Cerebellar nuclear complex (tissue), 1 donor: ENCODE measurements around the gene LRCH1.

Experiments used
- DNase-seq, 2 experiments: peaks; one replicate each; lab custom pipeline; 2025; lab: John Stamatoyannopoulos, UW

Gene LRCH1

DNA sequence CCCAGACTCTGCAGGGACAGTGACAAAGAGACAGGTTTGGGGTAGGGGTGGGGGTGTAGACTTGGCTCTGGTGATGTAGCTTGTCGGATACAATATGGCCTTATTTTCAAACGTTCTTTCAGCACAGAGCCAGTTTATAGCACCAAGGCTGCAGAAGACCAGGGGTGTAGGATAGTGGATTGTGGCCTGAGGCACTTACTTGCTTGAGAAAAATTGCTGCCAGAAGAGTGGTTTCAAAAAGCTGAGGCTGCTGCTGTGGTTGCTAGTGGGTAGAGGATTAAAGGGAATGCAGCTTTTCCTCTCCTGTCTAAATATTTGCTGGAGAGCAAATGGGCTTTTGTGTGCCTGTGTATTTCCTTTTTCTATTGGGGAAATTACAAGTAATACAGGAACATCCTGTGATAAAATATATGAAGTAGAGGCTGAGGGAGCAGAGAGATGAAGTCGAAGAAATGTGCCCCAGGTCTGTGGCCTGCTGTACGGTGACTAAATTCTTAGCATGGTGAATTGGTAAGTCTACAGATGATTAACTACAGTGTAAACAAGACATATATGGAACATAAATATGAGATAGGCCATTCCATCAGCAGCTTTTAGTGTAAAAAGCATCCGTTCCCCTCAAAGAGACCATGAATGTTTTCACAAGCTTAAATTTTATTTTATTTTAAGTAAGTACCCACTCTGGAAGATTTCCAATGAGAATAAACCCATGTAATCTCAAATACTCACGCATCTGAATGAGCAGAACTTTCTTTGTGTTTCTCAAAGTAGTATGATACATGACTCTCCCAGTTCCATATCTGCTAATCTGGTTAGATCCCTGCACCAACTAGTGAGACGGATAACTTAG, 112.9 kb downstream of the LRCH1 start:
- no peak for DNase-seq

DNA sequence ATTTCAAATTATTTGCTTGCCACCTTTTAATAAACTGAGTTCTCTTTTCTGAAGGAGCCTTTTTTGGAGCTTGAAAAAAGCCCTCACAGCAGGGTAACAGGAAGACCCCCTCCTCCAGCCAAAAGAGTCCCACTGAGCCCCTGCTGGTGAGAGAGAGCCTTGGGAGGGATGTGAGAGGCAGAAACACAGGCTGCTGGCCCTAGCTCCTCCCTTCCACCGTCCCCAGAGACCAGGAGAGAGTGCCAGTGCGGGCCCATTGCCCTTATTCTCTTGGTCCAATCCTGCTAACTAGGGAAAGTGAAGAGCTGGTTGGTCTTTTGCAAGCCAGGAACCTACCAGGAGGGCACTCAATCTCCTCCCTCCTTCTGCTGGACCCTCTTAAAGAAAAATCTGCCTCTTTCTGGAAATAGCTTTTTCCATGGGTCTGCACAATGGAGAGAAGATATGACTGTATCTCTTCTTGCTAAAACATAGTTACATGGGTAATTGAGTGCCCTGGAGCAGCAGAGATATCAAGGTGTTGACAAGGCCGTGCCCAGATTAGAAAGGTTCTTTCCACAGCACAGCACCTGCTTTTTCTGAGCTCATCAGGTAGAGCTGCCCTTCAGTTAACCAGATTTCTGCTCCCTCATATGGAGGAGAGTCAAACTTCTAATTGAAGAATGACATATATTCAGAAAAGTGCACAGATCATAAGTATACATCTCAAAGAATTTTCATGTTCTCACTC, 113.9 kb downstream of the LRCH1 start:
- no peak for DNase-seq

DNA sequence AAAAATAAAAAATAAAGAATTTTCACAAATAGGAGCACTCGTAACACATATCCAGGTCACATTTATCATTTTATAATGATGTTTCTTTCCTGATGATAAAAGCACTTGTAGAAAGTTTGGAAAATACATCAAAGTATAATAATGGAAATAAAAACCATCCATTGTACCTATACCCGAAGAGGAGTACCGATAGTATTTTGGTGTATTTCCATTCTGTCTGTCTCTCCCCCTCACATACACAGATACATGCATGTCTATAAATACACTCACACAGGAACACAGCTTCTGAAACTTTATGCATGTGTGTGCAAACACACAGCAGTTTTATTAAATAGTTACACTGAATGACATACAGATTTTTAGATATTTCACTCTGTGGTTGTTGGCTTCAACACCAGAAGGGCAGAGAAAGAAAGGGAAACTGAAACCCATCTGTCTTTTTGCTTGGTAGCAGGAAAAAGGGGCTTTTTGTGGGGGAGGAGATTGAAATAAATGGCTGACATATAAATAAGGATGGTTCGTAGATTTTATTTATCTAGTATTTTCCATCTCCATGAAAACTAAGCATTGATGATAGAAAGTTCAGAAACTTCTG, 114.8 kb downstream of the LRCH1 start:
- DNase-seq: no peak

DNA sequence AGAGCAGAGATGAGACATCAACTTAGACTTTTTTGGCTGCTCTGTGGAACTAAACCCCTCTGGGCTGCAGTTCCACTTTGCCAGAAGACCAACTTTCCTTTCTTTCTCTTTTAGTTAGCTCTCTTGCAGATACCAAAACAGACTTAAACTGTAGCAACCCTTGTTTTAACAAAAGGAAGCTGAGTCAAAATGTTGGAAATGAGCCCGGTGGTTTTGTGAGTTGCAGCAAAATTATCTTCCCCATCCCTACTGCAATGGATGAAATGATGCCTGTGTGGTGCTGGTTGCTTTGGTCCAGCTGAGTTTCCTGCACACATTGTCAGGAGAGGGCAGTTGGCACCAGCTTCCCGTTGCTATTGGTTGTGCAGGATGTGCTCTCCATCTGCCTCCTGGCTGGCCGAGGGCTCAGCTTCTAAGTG, 115.3 kb downstream of the LRCH1 start:
- DNase-seq: peak; percentile 34 to 80

DNA sequence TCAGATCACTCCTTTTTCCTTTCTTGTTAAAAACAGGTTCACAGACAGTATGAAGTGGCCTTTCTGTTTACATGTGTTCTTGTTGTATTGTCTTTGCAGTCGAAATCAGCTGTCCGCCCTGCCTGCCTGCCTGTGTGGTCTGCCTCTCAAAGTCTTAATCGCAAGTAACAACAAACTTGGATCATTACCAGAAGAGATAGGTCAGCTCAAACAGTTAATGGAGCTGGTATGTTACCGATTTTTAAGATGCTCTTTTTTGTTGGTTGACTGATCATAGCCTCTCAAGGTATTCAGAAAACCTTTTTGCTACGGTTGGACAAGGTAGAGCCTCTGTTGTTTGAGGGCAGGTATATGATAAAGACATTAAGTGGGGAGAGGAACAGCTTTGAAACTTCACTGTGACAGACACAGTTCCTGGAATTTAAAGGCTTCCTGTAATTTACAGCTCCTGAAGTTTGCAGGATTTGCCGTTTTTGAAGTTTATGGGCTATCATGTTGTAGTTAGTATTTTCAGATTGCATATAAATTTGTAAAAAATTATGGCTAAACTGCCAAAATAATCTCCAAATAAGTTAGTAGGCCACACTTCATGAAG, 116.1 kb downstream of the LRCH1 start:
- no peak for DNase-seq

DNA sequence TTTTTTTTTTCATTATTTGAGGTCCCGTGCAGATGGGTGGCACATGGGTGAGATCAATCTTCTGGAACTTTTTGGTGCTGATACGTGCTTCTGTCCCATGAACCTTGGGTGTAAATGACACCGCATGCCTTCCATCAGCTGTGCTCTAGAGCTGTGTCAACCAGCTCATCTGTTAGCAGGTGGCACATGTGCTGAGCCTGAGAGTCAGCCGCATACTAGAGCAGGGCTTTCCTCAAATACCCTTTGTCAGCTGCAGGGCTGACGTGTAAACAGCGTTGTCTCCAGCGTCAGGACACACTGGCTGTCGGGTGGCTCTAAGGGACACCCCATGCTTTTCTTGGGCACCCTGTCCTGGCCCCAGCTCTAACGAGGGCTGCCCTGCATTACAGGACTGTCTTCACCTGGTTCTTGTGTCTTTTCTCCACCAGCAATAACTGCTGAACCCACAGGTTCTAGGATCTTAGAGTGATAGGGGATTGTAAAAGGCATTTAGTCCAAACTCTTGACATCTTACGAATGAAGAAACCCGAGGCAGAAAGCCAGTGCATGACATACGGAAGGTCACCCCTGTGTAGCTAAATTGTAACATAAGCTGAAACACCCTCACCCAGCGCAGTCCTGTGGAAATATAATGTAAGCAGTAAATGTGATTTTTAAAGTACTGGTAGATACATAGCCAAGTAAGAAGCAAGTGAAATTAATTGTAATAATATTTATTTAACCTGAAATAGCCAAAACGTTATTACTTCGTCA, 119.5 kb downstream of the LRCH1 start:
- DNase-seq: no peak

DNA sequence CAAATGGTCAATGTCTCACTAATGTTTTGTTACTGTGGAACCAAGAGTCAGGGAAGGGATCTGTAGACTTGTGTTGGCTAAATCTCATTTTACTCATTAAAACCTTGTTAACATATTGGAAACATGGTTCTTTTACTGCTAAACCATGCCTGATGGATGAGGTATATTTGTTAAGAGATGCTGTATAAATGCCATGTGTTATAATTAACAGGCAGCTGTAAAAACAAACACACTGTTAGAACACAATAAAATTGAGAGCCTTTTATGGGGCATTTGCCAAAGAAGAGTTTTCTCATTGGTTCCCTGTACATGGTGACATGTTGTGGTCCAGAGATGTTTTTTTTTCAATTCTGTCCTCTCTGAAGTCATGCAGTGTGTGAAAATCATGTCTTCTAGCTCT, 122.0 kb downstream of the LRCH1 start:
- DNase-seq: no peak

DNA sequence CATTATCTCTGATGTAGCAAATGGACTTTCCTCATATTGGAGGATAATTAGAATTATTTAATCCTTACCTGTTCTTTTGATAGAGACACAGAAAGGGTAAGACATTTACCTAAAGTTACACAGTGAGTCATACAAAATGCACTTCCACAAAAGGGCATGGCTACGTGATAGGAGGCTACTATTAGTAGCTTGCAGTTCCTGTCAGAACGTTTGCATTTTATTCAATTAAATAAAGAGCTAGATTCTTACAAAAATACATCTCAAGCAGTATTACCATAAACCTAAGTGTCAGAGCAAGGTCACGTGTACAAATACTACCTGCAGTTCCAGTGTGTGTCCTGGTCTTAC, 123.4 kb downstream of the LRCH1 start:
- no peak for DNase-seq

DNA sequence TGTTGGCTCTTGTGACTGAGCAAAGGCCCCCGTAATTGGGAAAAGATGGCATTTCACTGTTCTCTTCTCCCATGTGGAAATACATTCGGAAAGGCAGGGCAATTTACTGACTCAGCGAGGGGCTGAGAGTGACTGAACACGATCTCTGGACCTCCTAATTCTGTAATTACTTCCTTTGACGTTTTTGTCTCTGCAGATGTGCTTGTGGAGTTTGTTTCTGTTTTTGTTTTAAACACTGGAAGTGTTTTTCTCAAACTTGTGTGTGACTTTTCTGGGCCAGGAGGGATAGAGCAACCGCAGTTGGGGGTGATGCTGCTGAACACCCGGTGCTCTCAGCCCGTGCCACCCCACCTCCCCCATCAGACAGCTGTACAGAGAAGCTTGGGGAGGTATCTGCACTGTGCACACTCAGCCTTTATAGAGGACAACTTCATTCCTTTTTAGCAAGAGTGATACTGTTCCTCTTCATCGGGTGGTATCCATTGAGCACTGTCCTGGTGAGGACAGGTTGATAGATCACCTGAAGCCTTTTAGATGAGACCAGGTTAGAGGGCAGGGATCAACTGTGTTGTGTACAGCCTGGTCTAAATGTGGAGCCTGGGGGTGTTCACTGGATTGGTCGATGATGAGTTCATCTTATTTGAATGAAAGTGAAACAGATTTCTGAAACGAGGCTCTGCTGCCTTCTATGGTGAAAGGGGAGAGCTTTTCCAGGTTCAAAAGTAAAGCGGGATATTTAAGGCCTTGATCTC, 126.6 kb downstream of the LRCH1 start:
- no peak for DNase-seq

DNA sequence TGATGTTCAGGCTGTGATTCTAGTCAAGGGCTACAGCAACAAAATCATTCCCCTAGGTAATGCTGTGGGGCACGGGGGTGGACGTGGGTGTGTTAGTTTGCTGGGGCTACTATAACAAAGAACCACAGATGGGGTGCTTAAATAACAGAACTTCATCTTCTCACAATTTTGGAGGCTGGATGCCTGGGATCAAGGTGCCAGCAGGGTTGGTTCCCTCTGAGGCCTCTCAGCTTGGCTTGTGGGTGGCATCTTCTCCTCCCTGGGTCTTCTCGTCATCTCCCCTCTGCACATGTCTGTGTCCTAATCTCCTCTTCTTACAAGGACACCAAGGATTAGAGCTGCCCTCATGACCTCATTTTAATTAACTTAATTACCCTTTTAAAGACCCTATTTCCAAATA, 129.0 kb downstream of the LRCH1 start:
- no peak for DNase-seq

DNA sequence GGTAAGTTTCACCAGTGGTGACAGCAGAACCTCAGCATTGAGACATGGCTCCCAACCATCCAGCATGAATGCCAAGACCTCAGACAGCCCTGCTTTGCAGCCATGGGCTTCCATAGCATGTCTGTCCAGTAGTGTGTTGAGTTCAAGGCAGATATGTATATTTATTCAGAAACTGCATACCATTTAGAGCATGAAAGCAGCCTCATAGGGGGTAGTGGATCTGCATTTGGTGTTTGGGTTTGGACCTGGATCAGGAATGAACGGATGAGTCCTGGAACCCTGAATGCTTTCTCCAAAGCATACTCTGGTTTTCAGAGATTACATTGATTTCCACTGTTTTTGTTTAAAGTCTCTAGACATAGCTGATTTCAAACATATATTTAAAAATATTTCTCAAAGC, 129.7 kb downstream of the LRCH1 start:
- DNase-seq: no peak

DNA sequence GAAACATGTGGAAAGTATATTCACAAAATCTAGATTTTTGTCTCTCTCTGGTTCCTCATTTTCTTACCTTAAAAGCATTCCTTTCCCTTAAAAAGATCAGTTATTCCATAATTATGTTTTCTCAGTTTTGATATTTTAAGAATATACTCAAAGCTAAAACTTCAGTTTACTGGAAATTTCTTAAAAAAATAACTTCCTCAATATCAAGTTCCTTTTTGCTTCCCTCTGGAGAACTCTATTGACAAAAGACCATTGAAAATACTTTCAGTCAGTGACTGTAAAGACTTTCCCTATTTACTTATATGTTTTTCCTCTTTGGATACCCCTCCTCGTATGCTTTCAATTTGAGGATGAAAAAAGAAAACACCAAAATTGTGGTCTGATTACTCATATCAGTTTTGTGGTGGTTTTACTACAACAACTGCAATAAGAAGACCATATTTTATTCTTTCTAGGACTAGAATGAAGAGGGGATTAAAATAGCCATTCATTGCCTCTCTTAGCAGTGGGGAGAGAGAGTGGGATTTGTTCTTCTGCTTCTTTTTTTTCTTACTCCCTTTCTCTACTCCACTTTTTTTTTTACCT, 130.8 kb downstream of the LRCH1 start:
- no peak for DNase-seq

DNA sequence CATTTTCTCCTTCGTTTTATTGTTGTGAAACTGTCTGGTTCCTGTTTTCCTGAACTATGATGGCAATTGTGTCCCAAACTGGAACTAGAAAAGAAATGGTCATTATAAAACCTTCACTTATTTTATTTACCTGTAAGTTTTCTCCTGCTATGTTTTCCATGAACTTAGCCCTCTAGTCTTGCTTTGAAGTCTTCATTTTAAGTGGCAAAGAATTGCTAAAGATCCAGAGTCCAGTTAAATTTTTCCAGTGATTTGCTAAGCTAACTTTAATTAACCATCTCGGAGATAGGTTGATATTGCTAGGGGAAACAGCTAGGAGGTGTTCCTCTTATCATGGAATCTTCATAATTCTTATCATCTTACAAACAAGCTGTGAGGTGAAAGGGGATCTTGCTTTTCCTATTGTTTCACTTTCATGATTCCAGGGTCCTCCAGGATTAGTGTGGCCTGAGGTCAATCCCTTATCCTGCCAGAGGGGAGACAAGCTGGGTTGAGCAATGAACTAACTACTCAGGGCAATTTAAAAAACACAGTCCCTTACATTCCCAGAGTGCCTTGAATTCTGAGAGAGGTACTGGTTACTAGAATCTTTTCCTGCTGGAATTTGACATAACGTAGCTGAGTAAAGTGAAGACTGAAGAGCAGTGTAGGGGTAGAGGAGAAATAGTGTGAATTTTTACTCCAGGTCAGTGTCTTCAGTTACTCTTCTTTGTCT, 131.5 kb downstream of the LRCH1 start:
- DNase-seq: no peak

DNA sequence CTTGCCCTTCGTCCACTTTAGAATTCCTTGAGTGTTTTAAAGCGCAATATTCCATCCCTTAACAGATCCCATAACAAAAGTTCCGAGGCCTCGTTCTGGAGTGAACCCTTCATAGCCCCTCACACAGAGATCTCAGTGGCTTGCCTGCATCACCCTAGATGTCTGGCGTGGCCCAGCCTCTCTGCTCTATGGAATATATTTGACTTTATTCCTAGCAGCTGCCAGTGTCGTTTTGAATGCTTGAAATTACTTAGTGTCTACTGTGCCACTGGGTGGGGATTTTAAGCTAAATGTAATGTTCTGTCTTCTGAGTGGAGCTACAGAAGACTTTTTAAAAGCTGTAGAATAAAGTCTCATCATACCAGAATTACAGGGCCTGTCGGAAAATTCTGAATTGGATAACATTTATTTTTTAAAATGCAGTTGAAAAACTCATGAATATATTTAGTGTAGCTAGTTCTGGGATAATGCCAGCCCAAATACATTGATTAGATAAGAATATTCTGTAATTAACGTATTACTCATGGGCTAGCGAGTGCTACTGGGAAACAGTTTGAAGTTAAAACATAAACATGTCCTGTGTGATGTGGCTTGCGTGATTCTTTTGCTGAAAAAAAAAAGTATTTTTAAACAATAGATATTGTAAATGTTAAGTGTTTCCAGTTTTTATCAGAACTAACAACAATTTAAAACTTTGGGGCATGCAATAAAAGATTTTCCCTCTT, 132.2 kb downstream of the LRCH1 start:
- DNase-seq: no peak

DNA sequence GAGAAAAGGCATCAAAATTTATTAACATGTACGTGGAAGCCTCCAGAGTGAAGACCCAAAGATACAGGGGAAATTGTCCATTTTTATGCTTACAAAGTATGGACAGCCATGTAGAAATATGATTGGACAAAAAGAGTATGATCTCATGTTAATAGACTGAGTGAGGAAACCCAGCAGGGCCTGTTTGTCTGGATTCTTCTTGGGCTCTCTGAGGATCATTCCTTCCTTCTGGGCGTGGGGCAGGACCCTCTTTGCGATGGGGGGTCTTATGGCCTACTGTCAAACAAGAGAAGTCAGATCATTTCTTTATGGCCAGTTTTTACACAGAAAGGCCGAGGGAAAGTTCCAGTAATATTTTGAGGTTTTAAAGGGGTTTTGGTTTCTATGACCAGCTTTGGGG, 133.2 kb downstream of the LRCH1 start:
- DNase-seq: no peak

DNA sequence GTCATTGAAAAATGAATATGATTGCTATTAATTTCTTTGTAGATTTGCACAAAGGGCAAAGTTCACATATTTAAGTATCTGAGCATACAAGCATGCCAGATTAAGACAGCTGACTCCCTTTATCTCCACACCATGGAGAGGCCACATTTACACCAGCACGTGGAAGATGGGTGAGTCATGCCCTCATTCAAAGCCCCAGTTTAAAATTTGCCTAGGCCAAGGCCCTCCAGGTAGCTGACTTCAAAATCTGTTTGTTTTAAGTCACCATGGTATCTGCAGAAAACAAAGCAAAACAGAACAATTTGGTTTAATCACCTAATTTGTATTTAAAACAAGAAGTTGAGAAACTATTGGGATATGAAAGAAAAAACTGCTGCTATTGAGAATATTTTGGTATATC, 134.8 kb downstream of the LRCH1 start:
- DNase-seq: no peak

DNA sequence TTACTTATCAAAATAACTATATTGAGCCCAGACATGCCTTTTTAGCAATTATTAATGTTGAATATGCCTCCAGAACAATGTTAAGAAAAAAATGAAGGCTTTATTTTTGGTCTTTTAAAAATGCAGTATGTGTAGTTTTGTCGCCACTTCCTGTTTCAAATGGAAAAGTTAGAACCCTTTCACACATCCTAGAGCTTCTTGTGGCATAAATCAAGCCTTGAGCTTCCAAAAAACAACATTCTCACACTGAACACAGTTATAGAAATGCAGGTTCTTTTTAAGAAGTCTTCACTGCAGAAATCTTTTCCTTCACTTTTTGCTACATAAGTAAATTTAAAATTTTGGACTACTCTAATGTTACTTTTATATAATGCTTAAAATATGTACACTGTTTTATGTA, 135.3 kb downstream of the LRCH1 start:
- no peak for DNase-seq

DNA sequence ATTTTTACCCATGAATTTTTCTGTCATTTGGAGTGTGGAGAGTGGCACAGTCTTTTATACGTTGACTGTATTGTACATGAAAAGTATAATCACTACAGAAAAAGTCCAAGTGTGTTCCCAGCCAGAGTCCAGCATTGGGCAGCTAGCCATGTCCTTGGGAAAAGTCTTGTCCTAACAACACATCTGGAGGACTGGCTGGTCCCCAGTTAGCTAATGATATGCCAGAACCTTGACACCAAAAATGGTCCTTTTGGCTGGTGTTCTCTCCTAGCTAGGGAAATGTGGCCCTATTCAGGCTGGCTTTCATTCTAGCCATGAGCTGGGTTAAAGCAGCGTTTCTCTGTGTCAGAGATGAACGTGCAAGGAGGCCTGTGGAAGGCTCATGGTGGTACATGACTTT, 145.0 kb downstream of the LRCH1 start:
- no peak for DNase-seq

DNA sequence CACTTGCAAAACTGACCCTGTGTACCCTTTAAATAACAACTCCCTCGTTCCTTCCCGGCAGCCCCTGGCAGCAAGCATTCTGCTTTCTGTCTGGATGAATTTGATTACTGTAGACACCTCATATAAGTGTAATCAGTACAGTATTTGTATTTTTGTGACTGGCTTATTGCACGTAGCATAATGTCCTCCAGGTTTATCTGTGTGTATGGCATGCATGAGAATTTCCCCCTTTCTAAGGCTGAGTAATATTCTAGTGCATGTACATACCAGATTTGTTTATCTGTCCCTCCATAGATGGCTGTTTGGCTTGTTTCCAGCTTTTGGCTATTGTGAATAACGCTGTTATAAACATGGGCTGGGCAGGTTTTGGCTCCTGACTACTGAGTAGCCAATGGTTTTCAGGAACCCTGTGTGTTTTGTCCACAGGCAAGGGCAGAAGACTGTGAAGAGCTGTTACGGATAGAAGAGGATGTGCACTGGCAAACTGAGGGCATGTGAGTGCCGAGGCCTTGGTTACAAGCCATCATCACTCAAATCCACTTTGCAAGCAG, 146.0 kb downstream of the LRCH1 start:
- DNase-seq: no peak
